Measurements from ENCODE around the gene SETDB2.

DNA sequence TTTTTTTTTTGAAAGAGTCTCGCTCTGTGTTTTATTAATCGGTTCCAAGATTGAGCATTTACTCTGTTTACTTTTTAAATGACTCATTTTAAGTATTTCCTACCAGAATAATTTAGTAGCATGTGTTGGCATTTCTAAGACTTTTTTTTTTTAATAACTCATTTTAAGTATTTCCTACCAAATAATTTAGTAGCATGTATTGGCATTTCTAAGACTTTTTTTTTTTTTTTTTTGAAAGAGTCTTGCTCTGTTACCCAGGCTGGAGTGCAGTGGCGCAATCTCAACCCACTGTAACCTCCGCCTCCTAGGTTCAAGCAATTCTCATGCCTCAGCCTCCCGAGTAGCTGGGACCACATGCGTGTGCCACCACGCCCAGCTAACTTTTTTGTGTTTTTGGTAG lies 13.1 kb downstream of the SETDB2 start:
- TF ChIP-seq, protein P1, sequence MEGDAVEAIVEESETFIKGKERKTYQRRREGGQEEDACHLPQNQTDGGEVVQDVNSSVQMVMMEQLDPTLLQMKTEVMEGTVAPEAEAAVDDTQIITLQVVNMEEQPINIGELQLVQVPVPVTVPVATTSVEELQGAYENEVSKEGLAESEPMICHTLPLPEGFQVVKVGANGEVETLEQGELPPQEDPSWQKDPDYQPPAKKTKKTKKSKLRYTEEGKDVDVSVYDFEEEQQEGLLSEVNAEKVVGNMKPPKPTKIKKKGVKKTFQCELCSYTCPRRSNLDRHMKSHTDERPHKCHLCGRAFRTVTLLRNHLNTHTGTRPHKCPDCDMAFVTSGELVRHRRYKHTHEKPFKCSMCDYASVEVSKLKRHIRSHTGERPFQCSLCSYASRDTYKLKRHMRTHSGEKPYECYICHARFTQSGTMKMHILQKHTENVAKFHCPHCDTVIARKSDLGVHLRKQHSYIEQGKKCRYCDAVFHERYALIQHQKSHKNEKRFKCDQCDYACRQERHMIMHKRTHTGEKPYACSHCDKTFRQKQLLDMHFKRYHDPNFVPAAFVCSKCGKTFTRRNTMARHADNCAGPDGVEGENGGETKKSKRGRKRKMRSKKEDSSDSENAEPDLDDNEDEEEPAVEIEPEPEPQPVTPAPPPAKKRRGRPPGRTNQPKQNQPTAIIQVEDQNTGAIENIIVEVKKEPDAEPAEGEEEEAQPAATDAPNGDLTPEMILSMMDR (conservative IDR thresholded peaks at IDR 0.05; ENCODE audit: low read length), result no peak
- no peak for TF ChIP-seq EZH2phosphoT487 (IDR thresholded peaks at IDR 0.05; ENCODE audit: borderline replicate concordance)
